Pancreas (tissue), 10 donors: Measurements from ENCODE around the gene MTAP. TPM values are rescaled to one million over a fixed set of nuclear protein-coding genes. Genes with fewer than 3 reads are reported as not detected.

Experiments used
- ATAC-seq, 4 donors: fragments of 200-7000 bp; cut with Tn5 transposase; one replicate each; pipeline versions ENCODE4 v1.8.0 to v1.9.1; 2020; ENCODE audit warnings: mild to moderate bottlenecking in 4 of 4, moderate library complexity in 4 of 4
- DNase-seq, 6 donors: peaks; one replicate each; pipeline ENCODE4 v3.0.0-alpha.2; 2020
- FAIRE-seq: peaks from 2 replicates; lab custom pipeline; 2012; peaks lifted over from hg19 to GRCh38; lab: Jason Lieb, UNC
- H3K27ac ChIP-seq, 4 donors: fragments of 200-600 bp; sonication (generic); 1 replicate in 3 of 4; 2 replicates in 1 of 4; pipeline versions ENCODE4 v1.5.0 to v1.8.0; 2020
- H3K27me3 ChIP-seq, 4 donors: fragments of 200-600 bp; one replicate each; pipeline ENCODE4 v1.8.0; 2021
- H3K36me3 ChIP-seq, 3 donors: fragments of 200-600 bp; sonication (generic) in 1 of 3; one replicate each; pipeline versions ENCODE4 v1.5.0 to v1.8.0; 2020 to 2021
- H3K4me1 ChIP-seq, 3 donors: fragments of 200-600 bp; one replicate each; pipeline ENCODE4 v1.8.0; 2021
- H3K4me3 ChIP-seq, 4 donors: fragments of 200-600 bp; sonication (generic) in 2 of 4; one replicate each; pipeline versions ENCODE4 v1.5.0 to v1.8.0; 2020 to 2021
- H3K9me3 ChIP-seq, 4 donors: fragments of 200-600 bp; one replicate each; pipeline ENCODE4 v1.8.0; 2021
- CTCF ChIP-seq, 4 donors: fragments of 200-600 bp; sonication (generic) in 3 of 4; IDR thresholded peaks; one replicate each; pipeline versions ENCODE4 v1.5.0 to v1.8.0; 2021; ENCODE audit warnings: antibody characterized with exemption in 4 of 4
- WGBS, 2 donors: extraction: QIAGEN DNeasy Blood & Tissue Kit; methylation state at CpG; one replicate each; pipeline ENCODE4 v1.1.7; 2013; 5-methylcytosine and 5-hydroxymethylcytosine counted together
- intact Hi-C, 3 donors: fragments of 100-400 bp; cut with DNase I; formaldehyde crosslinking; loops; one replicate each; pipeline versions ENCODE4 v1.11.1 to v1.14.2; 2022
- polyA plus RNA-seq, 2 donors: library from polyadenylated mRNA; stranded (reverse); fragments of 200-250 nt; gene quantifications; one replicate each; pipeline ENCODE4 v1.2.3, GENCODE V29; 2013
- total RNA-seq, 6 donors: library from RNA; stranded (reverse); fragmentation: NEBNext Ultra II Directional in 4 of 6; extraction: Animal tissue kit (Norgen Biotek cat#: 25700) in 4 of 6; gene quantifications; one replicate each; pipeline versions ENCODE4 v1.2.1 to v1.2.4, GENCODE V29; 2021 to 2023
- donor health status: healthy with polysubstance abuse.
- donor health status: DM: no; HTN: no; CAD: no; lungs with moderate emphysema.
- donor health status: DM: no; HTN: no; CAD: no.
- donor health status: control.
- donor health status: control.
- donor health status: Bipolar disorder and iron deficiency.
- donor health status: DM: yes; HTN: yes; CAD: no.
- donor health status: DM: no; HTN: no; CAD: no.
- donor health status: DM: no; HTN: no; CAD: no.
- donor health status: DM: yes; HTN: yes; CAD: no.

The MTAP gene
- total and polyA plus RNA-seq, 8 donors: 4.7 to 26.7 (median 16.7) TPM

- H3K4me3 ChIP-seq: no peak overlapping the region
- H3K36me3 ChIP-seq: no peaks in the 10 kb centered on the region
- H3K27ac ChIP-seq: no peak overlapping the region
- H3K4me1 ChIP-seq: peaks cover 0 to 9% (median 0%) of the 10 kb centered on the region in 3 donors
- H3K9me3 ChIP-seq: no peaks in the 10 kb centered on the region
- no peak for TF ChIP-seq CTCF (IDR thresholded peaks at IDR 0.05)
- ATAC-seq (no peak), FAIRE-seq (no peak), DNase-seq (no peak)
- WGBS, 2 donors: 85 to 88% methylated on average over 2 of the region's 2 CpGs
- intact Hi-C loops: no loop called here
- peaks cover 0 to 27% (median 3%) of the 10 kb centered on the region in 4 donors for H3K27me3 ChIP-seq
These were observed 159.1 kb downstream of the MTAP start for GRCh38 chr9:21961569-21961968.

- TF ChIP-seq CTCF (IDR thresholded peaks at IDR 0.05): no peak
- Histone ChIP-seq H3K27me3 (peaks cover 6 to 60% (median 14%) of the 10 kb centered on the region in 4 donors), H3K4me3 (peak overlapping the region in 3 of 4 donors; percentile 0 to 45 (median 25))
These were observed 162.5 kb downstream of the MTAP start for GRCh38 chr9:21964925-21965385.

GRCh38 chr9:21965401-21965951, 163.0 kb downstream of the MTAP start:
- intact Hi-C loops: no loop called here
- Histone ChIP-seq H3K4me1 (peaks cover 0 to 9% (median 0%) of the 10 kb centered on the region in 3 donors), H3K27me3 (peaks cover 6 to 65% (median 17%) of the 10 kb centered on the region in 4 donors), H3K4me3 (peak overlapping the region in 3 of 4 donors; percentile 0 to 45 (median 25)), H3K9me3 (no peaks in the 10 kb centered on the region), H3K36me3 (no peaks in the 10 kb centered on the region), H3K27ac (no peak overlapping the region)
- no peak for FAIRE-seq
- 3% methylated on average over 30 of the region's 30 CpGs for WGBS, 2 donors
- peak; percentile 28 to 83 (median 58) for DNase-seq
- peak; percentile 88 to 94 (median 92) for ATAC-seq
- TF ChIP-seq CTCF (IDR thresholded peaks at IDR 0.05): no peak

More at GRCh38 chr9:21964925-21965385, 162.5 kb downstream of the MTAP start:
- intact Hi-C loops: no loop called here
- H3K27ac ChIP-seq: no peak overlapping the region
- DNase-seq (peak; percentile 35 to 73 (median 58)), FAIRE-seq (no peak), ATAC-seq (peak; percentile 69 to 83 (median 76))
- WGBS, 2 donors: 3% methylated on average over 29 of the region's 29 CpGs
- no peaks in the 10 kb centered on the region for H3K9me3 ChIP-seq
- no peaks in the 10 kb centered on the region for H3K36me3 ChIP-seq
- H3K4me1 ChIP-seq: peaks cover 0 to 9% (median 0%) of the 10 kb centered on the region in 3 donors

GRCh38 chr9:21966140-21966851, 163.9 kb downstream of the MTAP start:
- peaks cover 0 to 9% (median 0%) of the 10 kb centered on the region in 3 donors for H3K4me1 ChIP-seq
- no peak overlapping the region for H3K4me3 ChIP-seq
- H3K27ac ChIP-seq: no peak overlapping the region
- 18 to 23% methylated on average over 15 of the region's 15 CpGs for WGBS, 2 donors
- intact Hi-C loops: no loop called here
- no peak for TF ChIP-seq CTCF (IDR thresholded peaks at IDR 0.05)
- H3K27me3 ChIP-seq: peaks cover 6 to 73% (median 21%) of the 10 kb centered on the region in 4 donors
- ATAC-seq: no peak
- no peaks in the 10 kb centered on the region for H3K36me3 ChIP-seq
- H3K9me3 ChIP-seq: no peaks in the 10 kb centered on the region
- no peak for DNase-seq
- FAIRE-seq: no peak
